Measurements from ENCODE around the gene NSF. TPM values are rescaled to one million over a fixed set of nuclear protein-coding genes. Genes with fewer than 3 reads are reported as not detected.
"Not testable (repeated sequence)": the region's sequence is repeated elsewhere in the genome, so short reads cannot be mapped to it uniquely, and the experiment has no call there.

Gene NSF
- total RNA-seq, 4 donors from 2014 or later: 21.0 to 33.7 (median 28.0) TPM

DNA sequence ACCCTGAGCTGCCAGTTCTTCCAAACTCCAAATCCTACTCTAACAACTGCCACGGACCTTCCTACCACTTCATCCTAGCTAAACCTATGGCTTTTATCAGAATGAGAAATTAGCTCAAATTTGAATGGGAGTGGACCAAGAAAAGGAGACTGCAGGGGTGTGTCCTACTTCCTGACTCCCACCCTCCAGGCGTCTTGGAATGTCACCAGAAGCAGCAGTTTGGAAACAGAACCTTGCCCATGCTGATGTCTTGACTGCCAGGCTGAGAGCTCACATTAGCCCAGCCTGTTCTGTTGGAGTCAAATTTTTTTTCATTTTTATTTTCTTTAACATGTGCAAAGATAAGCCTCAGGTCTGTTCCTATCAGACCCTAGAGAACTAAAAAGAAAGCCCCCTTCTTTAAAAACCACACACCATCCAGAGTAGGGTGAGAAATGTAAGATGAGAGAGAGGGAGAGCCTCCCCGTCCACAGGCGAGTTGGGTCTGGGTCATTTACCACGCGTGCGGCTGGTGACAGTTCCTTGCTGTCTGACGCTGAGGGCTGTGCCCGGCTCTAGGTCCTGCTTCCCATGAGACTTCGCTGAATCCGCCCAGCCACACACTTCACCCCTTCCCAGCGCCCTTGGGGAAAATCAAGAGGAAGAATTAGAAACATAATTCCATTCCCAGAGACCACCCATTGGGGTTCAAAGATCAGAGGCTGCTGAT lies 173.7 kb downstream of the NSF start:
- 51 to 59% methylated on average over 12 of the region's 12 CpGs for WGBS, 2 donors
- DNase-seq (ENCODE audit: low spot score in 2 of 2): peak in 1 of 2 donors; percentile 81
- H3K4me3 ChIP-seq (ENCODE audit: low read depth, poor library complexity, severe bottlenecking): no peak overlapping the region
- TF ChIP-seq, protein P1, sequence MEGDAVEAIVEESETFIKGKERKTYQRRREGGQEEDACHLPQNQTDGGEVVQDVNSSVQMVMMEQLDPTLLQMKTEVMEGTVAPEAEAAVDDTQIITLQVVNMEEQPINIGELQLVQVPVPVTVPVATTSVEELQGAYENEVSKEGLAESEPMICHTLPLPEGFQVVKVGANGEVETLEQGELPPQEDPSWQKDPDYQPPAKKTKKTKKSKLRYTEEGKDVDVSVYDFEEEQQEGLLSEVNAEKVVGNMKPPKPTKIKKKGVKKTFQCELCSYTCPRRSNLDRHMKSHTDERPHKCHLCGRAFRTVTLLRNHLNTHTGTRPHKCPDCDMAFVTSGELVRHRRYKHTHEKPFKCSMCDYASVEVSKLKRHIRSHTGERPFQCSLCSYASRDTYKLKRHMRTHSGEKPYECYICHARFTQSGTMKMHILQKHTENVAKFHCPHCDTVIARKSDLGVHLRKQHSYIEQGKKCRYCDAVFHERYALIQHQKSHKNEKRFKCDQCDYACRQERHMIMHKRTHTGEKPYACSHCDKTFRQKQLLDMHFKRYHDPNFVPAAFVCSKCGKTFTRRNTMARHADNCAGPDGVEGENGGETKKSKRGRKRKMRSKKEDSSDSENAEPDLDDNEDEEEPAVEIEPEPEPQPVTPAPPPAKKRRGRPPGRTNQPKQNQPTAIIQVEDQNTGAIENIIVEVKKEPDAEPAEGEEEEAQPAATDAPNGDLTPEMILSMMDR (IDR thresholded peaks at IDR 0.05): no peak
- no peak for TF ChIP-seq POLR2A (IDR thresholded peaks at IDR 0.05)
- intact Hi-C loops (cut with DNase I; ENCODE audit: low total_unique reads): loop anchor here (1.0 kb wide), 1 partner anchor 46 kb away; no protein-coding TSS in a partner anchor

DNA sequence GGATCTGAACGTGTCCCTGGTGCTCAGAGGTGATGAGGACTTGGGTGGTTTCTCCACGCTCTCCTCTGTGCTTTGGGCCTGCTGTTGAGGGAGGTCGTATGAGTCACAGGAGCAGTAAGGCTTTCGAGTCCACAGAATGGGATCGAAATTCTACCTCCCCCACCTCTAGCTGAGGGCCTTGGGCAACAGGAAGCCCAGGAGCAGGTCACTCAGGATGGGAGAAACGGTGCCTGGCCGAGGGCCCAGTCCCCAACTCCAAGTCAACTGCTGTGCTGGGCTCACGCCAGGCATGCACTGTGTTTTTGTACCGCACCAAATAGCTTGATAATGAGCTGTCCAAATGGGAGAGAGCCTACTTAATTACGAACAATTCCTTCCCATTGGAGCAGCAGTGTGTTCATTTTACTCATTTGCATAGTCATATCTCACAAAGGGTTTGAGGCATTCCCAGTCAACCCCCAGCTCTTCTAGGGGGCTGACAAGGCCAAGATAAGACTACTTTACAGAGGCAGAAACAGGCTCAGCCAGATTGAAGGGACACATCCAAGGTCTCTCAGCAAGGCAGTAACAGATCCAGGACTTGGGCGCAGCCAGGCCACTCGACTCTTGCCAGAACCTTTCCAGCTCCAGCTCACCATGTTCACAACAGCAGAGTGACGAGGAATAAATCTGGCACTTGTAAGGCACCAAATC lies 174.4 kb downstream of the NSF start:
- TF ChIP-seq, protein P1 (IDR thresholded peaks at IDR 0.05): no peak
- no peak for TF ChIP-seq POLR2A (IDR thresholded peaks at IDR 0.05)
- intact Hi-C loops (cut with DNase I; ENCODE audit: low total_unique reads): loop anchor here (1.0 kb wide), 1 partner anchor 45 kb away; no protein-coding TSS in a partner anchor
- no peak overlapping the region for H3K4me3 ChIP-seq (ENCODE audit: low read depth, poor library complexity, severe bottlenecking)
- DNase-seq (ENCODE audit: low spot score in 2 of 2): peak in 1 of 2 donors; percentile 84
- WGBS, 2 donors: 39 to 51% methylated on average over 13 of the region's 13 CpGs

DNA sequence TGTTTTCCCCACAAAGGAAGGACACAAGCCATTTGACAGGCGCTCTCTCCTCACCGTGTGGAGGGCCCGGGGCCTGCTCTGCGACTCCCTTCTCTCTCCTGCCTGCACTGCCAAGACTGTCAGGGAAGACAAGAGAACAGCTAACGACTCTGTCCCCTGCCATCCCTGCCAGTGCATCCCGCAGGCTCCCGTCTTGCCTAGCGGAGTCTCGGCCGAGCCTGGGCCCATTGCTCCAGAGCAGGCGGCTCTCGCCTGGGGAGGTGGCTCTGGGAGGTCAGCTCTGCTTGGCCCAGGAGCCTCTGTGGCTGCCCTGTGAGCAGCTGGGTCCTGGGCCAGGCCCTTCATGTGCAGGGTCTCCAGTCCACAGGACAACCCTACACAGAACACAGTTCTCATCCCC lies 175.0 kb downstream of the NSF start:
- intact Hi-C loops (cut with DNase I; ENCODE audit: low total_unique reads): no loop called here
- peak in 1 of 2 donors; percentile 72 for DNase-seq (ENCODE audit: low spot score in 2 of 2)
- WGBS, 2 donors: 70 to 82% methylated on average over 11 to 12 of the region's 12 CpGs
- no peak overlapping the region for H3K4me3 ChIP-seq (ENCODE audit: low read depth, poor library complexity, severe bottlenecking)
- no peak for TF ChIP-seq POLR2A (IDR thresholded peaks at IDR 0.05)
- TF ChIP-seq, protein P1 (IDR thresholded peaks at IDR 0.05): no peak

DNA sequence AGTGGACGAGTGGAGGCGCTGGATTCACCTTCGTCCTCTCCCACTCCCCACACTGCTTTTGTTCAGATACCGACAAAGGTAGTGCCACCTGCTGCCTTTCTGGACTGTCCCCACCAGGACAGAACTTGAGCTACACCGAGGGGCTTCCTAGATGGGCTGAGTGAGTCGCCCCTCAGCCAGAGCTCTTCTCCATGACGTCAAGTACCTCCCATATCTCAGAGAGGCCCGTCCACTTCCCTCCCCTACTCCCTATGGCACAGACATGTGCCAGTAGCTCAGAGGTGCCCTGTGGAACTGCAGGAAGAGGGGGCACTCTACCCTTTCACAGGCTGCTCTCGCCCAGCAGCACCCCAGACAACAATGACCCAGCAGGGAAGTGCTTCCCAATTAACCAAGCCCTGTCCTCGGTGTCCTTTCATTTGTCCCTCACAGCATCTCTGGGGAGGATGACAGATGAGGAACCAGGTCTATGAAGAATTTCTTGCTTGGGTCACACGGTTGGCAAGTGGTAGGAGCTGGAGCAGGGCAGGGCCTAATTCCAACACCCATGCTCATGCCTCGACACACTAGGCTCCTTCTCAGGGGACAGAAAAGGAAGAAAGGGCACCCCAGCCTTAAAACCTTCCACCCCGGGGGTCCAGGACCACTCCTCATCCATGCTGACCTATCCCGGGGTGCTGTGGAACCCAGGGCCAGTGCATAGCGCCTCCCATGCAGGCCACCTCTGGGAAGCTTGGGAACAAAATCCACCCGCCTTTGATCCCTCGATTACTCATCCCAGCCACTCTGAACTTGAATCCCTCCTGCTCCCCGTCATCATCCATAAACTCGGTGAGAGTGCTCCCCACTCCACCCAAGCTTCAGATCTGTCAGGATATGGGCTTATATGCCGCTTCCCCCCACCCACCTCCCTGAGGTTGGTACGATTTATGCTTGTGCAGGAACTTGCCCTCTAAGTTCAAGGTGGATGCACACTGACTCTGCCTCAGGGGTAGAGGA lies 176.3 kb downstream of the NSF start:
- no peak overlapping the region for H3K4me3 ChIP-seq (ENCODE audit: low read depth, poor library complexity, severe bottlenecking)
- TF ChIP-seq, protein P1 (IDR thresholded peaks at IDR 0.05): no peak
- no peak for TF ChIP-seq POLR2A (IDR thresholded peaks at IDR 0.05)
- peak in 1 of 2 donors; percentile 77 for DNase-seq (ENCODE audit: low spot score in 2 of 2)
- WGBS, 2 donors: 77 to 84% methylated on average over 21 of the region's 21 CpGs
- intact Hi-C loops (cut with DNase I; ENCODE audit: low total_unique reads): no loop called here

DNA sequence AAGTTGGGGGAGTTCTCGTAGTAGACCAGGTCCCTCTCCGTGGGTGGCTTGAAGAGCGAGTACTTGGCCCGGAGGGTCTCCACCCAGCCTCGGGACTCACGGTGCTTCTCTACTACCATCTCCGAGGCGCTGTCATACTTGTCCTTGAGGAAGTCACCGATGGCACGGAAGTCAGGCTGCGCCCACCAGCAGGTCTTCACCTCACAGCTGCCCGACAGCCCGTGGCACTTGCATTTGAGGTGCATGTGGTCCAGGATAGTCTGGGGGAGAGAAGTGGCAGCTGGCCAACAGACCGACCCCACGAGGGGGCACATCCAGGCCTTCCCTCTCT lies 178.0 kb downstream of the NSF start:
- 88 to 89% methylated on average over 13 to 15 of the region's 15 CpGs for WGBS, 2 donors
- peak in 1 of 2 donors; percentile 82 for DNase-seq (ENCODE audit: low spot score in 2 of 2)
- intact Hi-C loops (cut with DNase I; ENCODE audit: low total_unique reads): no loop called here
- no peak overlapping the region for H3K4me3 ChIP-seq (ENCODE audit: low read depth, poor library complexity, severe bottlenecking)
- TF ChIP-seq POLR2A (IDR thresholded peaks at IDR 0.05): no peak
- TF ChIP-seq, protein P1 (IDR thresholded peaks at IDR 0.05): no peak

GRCh38 chr17:46768896-46769295 lies 178.4 kb downstream of the NSF start:
- intact Hi-C loops (cut with DNase I; ENCODE audit: low total_unique reads); DNase-seq (ENCODE audit: low spot score in 2 of 2); H3K4me3 ChIP-seq (ENCODE audit: low read depth, poor library complexity, severe bottlenecking): not testable (repeated sequence)
- 95 to 96% methylated on average over 14 of the region's 14 CpGs for WGBS, 2 donors
